Neural crest cell (in vitro differentiated cells): ENCODE measurements around the gene KRTAP5-3. TPM values are rescaled to one million over a fixed set of nuclear protein-coding genes. Genes with fewer than 3 reads are reported as not detected.
"Not testable (repeated sequence)": the region's sequence is repeated elsewhere in the genome, so short reads cannot be mapped to it uniquely, and the experiment has no call there.

ENCODE experiments used
- DNase-seq: peaks from one replicate; pipeline ENCODE4 v3.0.0; 2021; ENCODE audit warnings: low read depth, mixed read lengths, low spot score
- H3K27ac Mint-ChIP-seq: one replicate; pipeline ENCODE4 v1.8.0; 2021; ENCODE audit warnings: mild to moderate bottlenecking, mixed read lengths; ENCODE audit not compliant: unreplicated experiment
- H3K27me3 Mint-ChIP-seq: 2 replicates; pipeline ENCODE4 v1.8.0; 2021; ENCODE audit warnings: low read depth, mild to moderate bottlenecking, mixed read lengths
- H3K36me3 Mint-ChIP-seq: 2 replicates; pipeline ENCODE4 v1.8.0; 2021; ENCODE audit warnings: low read depth, mild to moderate bottlenecking, mixed read lengths
- H3K4me1 Mint-ChIP-seq: 2 replicates; pipeline ENCODE4 v1.8.0; 2021; ENCODE audit warnings: mixed read lengths
- H3K4me3 Mint-ChIP-seq: one replicate; pipeline ENCODE4 v1.8.0; 2021; ENCODE audit warnings: mild to moderate bottlenecking, mixed read lengths
- H3K9me3 Mint-ChIP-seq: 2 replicates; pipeline ENCODE4 v1.8.0; 2021; ENCODE audit warnings: mixed read lengths
- CTCF ChIP-seq: fragments of 200-600 bp; sonication (generic); conservative IDR thresholded peaks from 2 replicates; pipeline ENCODE4 v1.5.0; 2021; ENCODE audit warnings: antibody characterized with exemption, mild to moderate bottlenecking
- total RNA-seq: library from RNA; stranded (reverse); gene quantifications from 2 replicates; pipeline ENCODE4 v1.2.1, GENCODE V29; 2021

The KRTAP5-3 gene
- total RNA-seq, 1 donor from 2014 or later = not detected

GRCh38 chr11:1650918-1651262 lies 42.6 kb upstream of the KRTAP5-3 start:
- no peak overlapping the region for H3K27ac Mint-ChIP-seq
- peaks cover 2% of the 10 kb centered on the region for H3K27me3 Mint-ChIP-seq
- H3K4me1 Mint-ChIP-seq = no peaks in the 10 kb centered on the region

GRCh38 chr11:1650034-1650917 lies 42.0 kb upstream of the KRTAP5-3 start:
- H3K27ac Mint-ChIP-seq = no peak overlapping the region
- H3K36me3 Mint-ChIP-seq = no peaks in the 10 kb centered on the region
- no peak for TF ChIP-seq CTCF
- peaks cover 2% of the 10 kb centered on the region for H3K27me3 Mint-ChIP-seq
- no peaks in the 10 kb centered on the region for H3K4me1 Mint-ChIP-seq
- no peaks in the 10 kb centered on the region for H3K9me3 Mint-ChIP-seq
- DNase-seq = no peak
- no peak overlapping the region for H3K4me3 Mint-ChIP-seq

More at GRCh38 chr11:1650918-1651262, 42.6 kb upstream of the KRTAP5-3 start:
- no peaks in the 10 kb centered on the region for H3K9me3 Mint-ChIP-seq
- no peak for TF ChIP-seq CTCF
- H3K36me3 Mint-ChIP-seq = no peaks in the 10 kb centered on the region
- no peak for DNase-seq
- no peak overlapping the region for H3K4me3 Mint-ChIP-seq

- H3K27me3 Mint-ChIP-seq = peaks cover 2% of the 10 kb centered on the region
- H3K27ac Mint-ChIP-seq = no peak overlapping the region
- H3K9me3 Mint-ChIP-seq = no peaks in the 10 kb centered on the region
- H3K4me3 Mint-ChIP-seq = no peak overlapping the region
- no peak for DNase-seq
- no peaks in the 10 kb centered on the region for H3K36me3 Mint-ChIP-seq
- TF ChIP-seq CTCF = no peak
- H3K4me1 Mint-ChIP-seq = no peaks in the 10 kb centered on the region
These were observed 40.6 kb upstream of the KRTAP5-3 start for GRCh38 chr11:1648653-1649420.

- no peak for TF ChIP-seq CTCF
- Mint-ChIP-seq H3K27me3 (peaks cover 2% of the 10 kb centered on the region), H3K9me3 (no peaks in the 10 kb centered on the region), H3K4me1 (no peaks in the 10 kb centered on the region), H3K27ac (no peak overlapping the region), H3K4me3 (no peak overlapping the region), H3K36me3 (no peaks in the 10 kb centered on the region)
- no peak for DNase-seq
These were observed 39.8 kb upstream of the KRTAP5-3 start for GRCh38 chr11:1647901-1648652.

- not testable (repeated sequence) for H3K9me3 Mint-ChIP-seq, H3K4me1 Mint-ChIP-seq, H3K27me3 Mint-ChIP-seq, H3K27ac Mint-ChIP-seq, DNase-seq, H3K4me3 Mint-ChIP-seq, H3K36me3 Mint-ChIP-seq
These were observed 38.3 kb upstream of the KRTAP5-3 start for GRCh38 chr11:1646540-1646939.
